Measurements from ENCODE around the gene HIPK4. TPM values are rescaled to one million over a fixed set of nuclear protein-coding genes. Genes with fewer than 3 reads are reported as not detected.

HIPK4 gene
- total and polyA plus RNA-seq, 2 experiments from 2014 or later = 0.21 to 0.52 TPM

DNA sequence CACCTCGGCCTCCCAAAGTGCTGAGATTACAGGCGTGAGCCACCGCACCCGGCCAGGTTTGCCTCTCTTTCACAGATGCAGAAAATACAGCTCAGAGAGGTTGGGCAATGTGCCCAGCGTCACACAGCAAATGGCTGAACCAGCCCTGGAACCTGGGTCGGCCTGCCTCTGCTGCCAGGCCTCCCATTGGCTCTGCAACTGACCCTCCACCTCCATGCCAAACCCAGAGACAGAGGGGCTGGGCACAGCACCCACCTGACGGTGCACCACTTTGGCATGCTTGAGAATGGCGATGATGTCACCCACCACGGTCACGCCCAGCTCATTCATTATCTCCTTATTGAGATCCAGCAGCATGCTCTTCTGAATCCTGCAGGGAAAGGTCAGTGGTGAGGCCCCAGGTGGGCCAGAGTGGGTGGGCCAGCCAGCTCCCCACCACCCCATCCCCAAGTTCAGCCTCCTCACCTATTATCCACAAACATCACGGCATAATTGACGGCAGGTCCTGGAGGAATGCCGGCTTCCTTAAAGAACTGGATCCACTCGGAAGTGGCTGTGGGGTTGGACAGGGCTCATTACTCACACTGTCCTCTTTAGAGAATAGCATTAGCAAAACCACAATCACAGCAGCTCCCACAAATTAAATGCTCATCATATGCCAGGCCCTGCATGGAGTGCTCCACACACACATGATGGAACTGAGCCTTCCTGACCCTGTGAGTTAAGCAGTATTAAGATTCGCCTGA, 54.0 kb downstream of the HIPK4 start:
- no peaks in the 10 kb centered on the region for H4K20me1 ChIP-seq (replicated peaks; ENCODE audit: insufficient read depth)
- H3K9me2 ChIP-seq (ENCODE audit: insufficient read depth) = no peaks in the 10 kb centered on the region
- Mint-ChIP-seq H3K4me1 (no peaks in the 10 kb centered on the region), H3K27me3 (ENCODE audit: insufficient read depth, low read depth, poor library complexity) (no peaks in the 10 kb centered on the region), H3K9me3 (no peaks in the 10 kb centered on the region), H3K36me3 (ENCODE audit: low read depth) (peaks cover 34% of the 10 kb centered on the region), H3K4me3 (no peak overlapping the region), H3K27ac (no peak overlapping the region)
- H3F3A ChIP-seq (replicated peaks; ENCODE audit: low read depth) = no peaks in the 10 kb centered on the region
- H3K36me3 ChIP-seq (ENCODE audit: insufficient read depth) = no peaks in the 10 kb centered on the region; the same call in 1 of the 2 replicates
- TF ChIP-seq ZNF114 (CRISPR knock-in tag; IDR thresholded peaks at IDR 0.05) (no peak), EZH2phosphoT487 (IDR thresholded peaks at IDR 0.05; ENCODE audit: unreplicated experiment) (no peak), JUNB (IDR thresholded peaks at IDR 0.05; ENCODE audit: unreplicated experiment) (no peak), REST (IDR thresholded peaks at IDR 0.05; ENCODE audit: unreplicated experiment) (no peak), EZH2 (IDR thresholded peaks at IDR 0.05; ENCODE audit: low read depth, unreplicated experiment) (no peak)
- DNase-seq (ENCODE audit: low spot score) (no peak), ATAC-seq (no peak)
- no peak overlapping the region for H3K27ac ChIP-seq (ENCODE audit: low read depth)
- no peaks in the 10 kb centered on the region for H3K79me2 ChIP-seq (replicated peaks; ENCODE audit: insufficient read depth)
- no peaks in the 10 kb centered on the region for H3K27me3 ChIP-seq (ENCODE audit: insufficient read depth)
- H3K4me3 ChIP-seq = no peak overlapping the region
- no peak overlapping the region for H2AFZ ChIP-seq
- no peaks in the 10 kb centered on the region for H3K4me1 ChIP-seq (ENCODE audit: insufficient read depth)
- H3K4me2 ChIP-seq = no peak overlapping the region

GRCh38 chr19:40335101-40335500, 54.9 kb downstream of the HIPK4 start:
- no peaks in the 10 kb centered on the region for H3K4me1 ChIP-seq (ENCODE audit: insufficient read depth)
- Mint-ChIP-seq H3K27ac (no peak overlapping the region), H3K27me3 (ENCODE audit: insufficient read depth, low read depth, poor library complexity) (no peaks in the 10 kb centered on the region), H3K9me3 (no peaks in the 10 kb centered on the region), H3K36me3 (ENCODE audit: low read depth) (peaks cover 38% of the 10 kb centered on the region), H3K4me1 (no peaks in the 10 kb centered on the region), H3K4me3 (no peak overlapping the region)
- H3K9me2 ChIP-seq (ENCODE audit: insufficient read depth) = no peaks in the 10 kb centered on the region
- H4K20me1 ChIP-seq (replicated peaks; ENCODE audit: insufficient read depth) = no peaks in the 10 kb centered on the region; the same call in 1 of the 2 replicates
- no peaks in the 10 kb centered on the region for H3K27me3 ChIP-seq (ENCODE audit: insufficient read depth)
- H3K79me2 ChIP-seq (replicated peaks; ENCODE audit: insufficient read depth) = no peaks in the 10 kb centered on the region
- H3K36me3 ChIP-seq (ENCODE audit: insufficient read depth) = no peaks in the 10 kb centered on the region; the same call in 1 of the 2 replicates
- H3K27ac ChIP-seq (ENCODE audit: low read depth) = no peak overlapping the region
- H3K4me3 ChIP-seq = no peak overlapping the region
- ATAC-seq (no peak), DNase-seq (ENCODE audit: low spot score) (no peak)
- H3K4me2 ChIP-seq = no peak overlapping the region
- H3F3A ChIP-seq (replicated peaks; ENCODE audit: low read depth) = 0 out of 2 replicates have a peak, but pooled peaks cover 3% of the 10 kb centered on the region
- no peak overlapping the region for H2AFZ ChIP-seq
- no peak for TF ChIP-seq JUNB (IDR thresholded peaks at IDR 0.05; ENCODE audit: unreplicated experiment)
- TF ChIP-seq STAT1 (IDR thresholded peaks at IDR 0.05; ENCODE audit: unreplicated experiment) = no peak
- TF ChIP-seq EZH2 (IDR thresholded peaks at IDR 0.05; ENCODE audit: low read depth, unreplicated experiment) = no peak
- TF ChIP-seq EZH2phosphoT487 (IDR thresholded peaks at IDR 0.05; ENCODE audit: unreplicated experiment) = no peak
- TF ChIP-seq REST (IDR thresholded peaks at IDR 0.05; ENCODE audit: unreplicated experiment) = no peak
- no peak for TF ChIP-seq ZNF114 (CRISPR knock-in tag; IDR thresholded peaks at IDR 0.05)
- no peak for TF ChIP-seq ZNF331 (CRISPR knock-in tag; IDR thresholded peaks at IDR 0.05; ENCODE audit: low read depth)
- TF ChIP-seq ETS1 (IDR thresholded peaks at IDR 0.05) = no peak
- TF ChIP-seq CREB1 (CRISPR knock-in tag; IDR thresholded peaks at IDR 0.05; ENCODE audit: low read depth) = no peak
- TF ChIP-seq CTCF (conservative IDR thresholded peaks at IDR 0.05; ENCODE audit: low read depth in 2 of 2) = no peak
